HG03135 (cell line): Measurements from ENCODE around the gene ZBTB16.

Experiments
- ATAC-seq: cut with Tn5 transposase; IDR thresholded peaks from one replicate; pipeline ENCODE4 v1.9.1; 2021; ENCODE audit warnings: mild to moderate bottlenecking, moderate library complexity; ENCODE audit not compliant: unreplicated experiment

The ZBTB16 gene

GRCh38 chr11:114232400-114233059 lies 173.0 kb downstream of the ZBTB16 start:
- ATAC-seq = no peak

GRCh38 chr11:114233755-114234154 lies 174.2 kb downstream of the ZBTB16 start:
- no peak for ATAC-seq

DNA sequence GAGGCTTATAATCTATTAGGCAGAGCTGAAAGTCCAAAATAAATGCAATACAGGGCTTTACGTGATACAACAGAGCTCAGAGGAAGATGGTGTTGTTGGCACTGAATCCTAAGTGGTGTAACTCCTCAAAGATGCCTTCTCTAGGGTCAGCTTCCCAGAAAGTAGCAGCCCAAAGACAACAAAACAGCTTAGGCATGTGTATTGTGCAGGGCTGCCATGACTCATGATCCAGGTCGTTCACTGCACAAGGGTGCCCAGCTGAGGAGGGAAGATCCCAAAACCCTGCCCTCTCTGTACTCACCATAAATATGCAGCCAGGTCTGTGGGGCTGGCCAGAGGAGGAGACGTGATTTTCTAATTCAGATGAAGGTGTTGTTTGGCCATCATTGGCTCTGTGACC lies 177.3 kb downstream of the ZBTB16 start:
- no peak for ATAC-seq

DNA sequence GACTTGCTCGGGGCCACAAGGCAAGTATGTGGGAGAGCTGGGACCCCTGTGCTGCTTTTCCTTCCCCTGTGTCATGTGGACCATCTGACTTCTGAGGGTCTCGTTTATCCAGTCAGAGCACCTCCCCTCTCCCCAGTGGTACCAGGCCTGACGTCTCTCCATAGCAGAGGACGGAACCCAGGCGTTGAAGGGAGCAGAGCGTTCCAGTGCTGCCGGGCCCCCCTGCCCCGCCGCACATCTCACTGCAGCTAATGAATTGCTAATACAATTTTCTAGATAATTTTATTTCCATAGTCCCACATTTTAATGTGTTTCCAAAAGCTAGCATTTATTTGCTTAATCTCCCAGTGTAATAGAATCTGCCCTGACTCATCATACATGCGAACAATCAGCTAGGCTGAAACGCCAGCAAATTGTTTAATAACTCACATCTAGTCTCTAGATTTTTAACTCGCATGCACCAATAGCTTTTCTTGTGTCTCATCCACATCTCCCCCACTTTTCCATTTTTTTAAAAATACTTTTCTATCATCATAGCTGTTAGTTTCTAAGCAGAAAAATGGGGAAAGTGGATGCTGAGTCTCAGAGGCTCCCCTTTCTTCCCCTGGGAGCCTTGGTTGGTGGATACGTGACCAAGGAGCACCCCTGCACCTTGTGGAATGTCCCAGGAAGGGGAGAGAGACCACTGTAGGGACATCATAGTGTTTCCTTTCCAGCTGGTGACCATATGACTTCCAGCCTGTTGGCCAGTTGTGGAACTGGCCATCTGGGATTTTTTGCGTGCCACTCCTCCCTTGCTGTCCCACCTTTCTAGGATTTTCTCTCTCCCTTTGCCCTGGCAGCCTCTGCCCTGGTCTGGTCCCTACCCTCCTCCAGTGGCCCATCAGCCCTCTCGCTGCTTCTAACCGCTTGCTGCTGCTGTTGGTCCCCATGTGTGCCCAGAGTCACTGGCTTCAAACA lies 178.1 kb downstream of the ZBTB16 start:
- ATAC-seq = no peak

DNA sequence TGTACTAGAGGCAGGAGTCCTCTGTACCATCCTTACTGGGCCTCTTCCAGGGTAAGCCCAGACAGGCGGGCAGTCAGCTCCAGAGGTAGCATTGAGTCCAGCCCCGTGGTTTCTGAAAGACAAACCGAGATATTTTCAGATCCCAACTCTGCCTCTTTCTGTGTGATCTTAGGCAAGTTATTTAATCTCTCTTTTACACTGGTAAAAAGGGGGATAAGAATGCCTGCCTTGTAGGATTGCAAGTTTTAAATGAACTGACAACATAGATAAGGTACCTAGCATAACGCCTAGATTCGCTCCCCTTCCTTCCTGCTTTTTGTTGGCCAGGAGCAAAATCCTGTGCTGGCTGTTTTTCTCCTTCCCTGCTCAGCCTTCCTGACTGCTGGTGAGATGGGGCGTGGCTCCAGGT lies 180.2 kb downstream of the ZBTB16 start:
- ATAC-seq = no peak

GRCh38 chr11:114242032-114242431 lies 182.5 kb downstream of the ZBTB16 start:
- ATAC-seq = no peak

DNA sequence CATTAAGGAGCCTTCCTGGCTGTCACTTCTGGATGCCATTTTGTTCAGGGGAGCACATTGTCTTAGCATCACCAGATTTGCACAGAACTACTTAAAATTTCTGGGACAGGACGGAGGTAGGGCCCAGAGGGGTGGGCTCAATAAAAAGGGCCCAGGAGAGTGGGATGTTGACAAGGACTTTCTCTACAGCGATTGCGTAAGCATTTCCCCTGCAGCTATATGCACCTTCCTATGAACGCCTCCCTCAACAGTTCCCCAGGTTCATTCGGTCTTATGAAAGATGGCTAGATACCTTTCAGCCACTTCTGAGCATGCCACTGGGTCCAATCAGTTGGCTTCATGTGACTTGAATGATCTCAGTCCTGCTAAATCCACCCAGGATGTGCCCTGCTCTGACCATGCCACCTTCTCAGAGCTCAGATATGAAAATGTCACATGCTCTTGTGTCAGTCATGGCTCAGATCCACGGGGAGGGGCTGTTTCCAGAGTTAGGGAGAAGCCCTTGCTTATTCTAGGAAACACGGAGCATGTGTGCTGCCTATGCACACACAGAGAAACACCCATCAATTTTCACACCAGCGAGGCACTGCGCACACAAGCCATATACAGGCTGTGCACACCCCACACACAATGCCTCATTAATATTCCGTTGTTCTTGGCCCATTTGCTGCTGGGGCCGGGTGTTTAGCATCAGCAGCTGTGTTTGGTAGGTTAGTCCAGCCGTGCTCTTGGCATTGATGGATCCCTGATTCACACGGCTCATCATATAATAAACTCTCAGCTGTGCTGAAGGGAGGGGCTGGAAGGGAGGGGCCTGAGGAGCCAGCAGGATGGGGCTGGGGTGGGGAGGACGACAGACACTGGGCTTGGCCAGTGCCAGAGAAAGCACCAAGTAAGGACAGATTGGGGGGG lies 184.2 kb downstream of the ZBTB16 start:
- no peak for ATAC-seq

DNA sequence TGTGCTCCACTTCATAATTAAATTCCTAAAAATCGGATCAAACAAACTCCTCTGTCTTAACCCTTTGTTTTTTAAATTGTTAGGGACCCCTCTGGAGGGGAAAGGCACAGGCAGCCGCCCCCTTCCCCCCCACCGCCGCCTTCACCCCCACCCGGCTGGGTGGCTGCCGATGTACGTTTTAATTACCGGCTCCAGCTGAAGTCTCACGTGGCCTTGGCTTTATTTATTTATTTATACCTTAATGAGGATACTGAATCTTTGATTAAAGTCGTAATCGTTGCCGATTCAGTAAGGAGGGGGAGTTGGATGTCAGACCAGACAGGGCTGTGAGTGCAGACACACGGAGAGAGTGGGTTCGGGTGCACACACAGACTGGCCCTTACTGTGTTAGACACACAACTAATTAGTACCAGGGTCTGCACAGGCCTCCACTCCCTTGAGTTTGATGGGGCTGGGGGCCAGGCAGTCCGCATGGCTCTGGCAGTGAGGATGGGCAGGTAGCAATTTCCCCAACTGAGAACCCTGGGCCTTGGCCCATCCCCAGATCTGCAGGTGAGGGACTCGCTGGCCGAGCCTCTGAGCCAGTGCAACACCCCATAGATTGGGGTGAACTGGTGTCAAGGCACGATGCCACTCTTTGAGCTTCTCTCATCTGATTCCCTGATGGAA lies 185.3 kb downstream of the ZBTB16 start:
- no peak for ATAC-seq

DNA sequence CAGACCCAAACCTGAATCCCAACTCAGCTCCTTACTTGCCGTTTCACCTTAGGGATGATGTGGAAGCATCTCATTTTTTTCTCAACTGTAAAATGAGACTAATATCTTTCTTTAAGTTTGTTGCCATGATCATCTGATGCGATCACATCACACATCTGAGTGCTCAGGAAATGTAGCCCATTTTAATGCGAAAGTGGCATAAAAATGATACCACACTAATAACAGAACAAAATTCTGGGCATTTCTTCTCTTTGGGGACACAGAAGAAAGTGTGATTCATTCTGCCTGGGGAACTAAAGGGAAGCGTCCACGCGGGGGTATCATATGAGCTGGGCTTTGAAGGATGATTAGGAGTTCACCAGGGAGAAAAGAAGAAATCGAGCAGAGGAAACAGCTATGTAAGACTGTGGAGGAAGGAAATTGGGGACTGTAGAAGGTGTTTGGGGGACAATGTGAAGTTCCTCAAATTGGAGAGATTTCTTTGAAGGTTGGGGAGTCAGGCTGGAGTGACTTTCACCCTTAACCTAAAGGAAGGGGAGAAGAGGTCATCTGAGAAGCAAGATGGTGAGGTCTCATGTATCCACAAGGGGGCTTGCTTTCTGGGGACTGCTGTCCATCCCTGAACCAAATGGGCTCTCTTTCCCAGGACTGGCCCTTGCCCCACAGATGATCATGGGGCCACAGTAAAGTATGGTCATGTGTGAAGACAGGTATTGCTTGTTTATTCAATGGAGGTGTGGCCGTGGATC lies 187.0 kb downstream of the ZBTB16 start:
- ATAC-seq = no peak

- ATAC-seq = no peak
Observed at GRCh38 chr11:114247070-114247789, 187.7 kb downstream of the ZBTB16 start.

DNA sequence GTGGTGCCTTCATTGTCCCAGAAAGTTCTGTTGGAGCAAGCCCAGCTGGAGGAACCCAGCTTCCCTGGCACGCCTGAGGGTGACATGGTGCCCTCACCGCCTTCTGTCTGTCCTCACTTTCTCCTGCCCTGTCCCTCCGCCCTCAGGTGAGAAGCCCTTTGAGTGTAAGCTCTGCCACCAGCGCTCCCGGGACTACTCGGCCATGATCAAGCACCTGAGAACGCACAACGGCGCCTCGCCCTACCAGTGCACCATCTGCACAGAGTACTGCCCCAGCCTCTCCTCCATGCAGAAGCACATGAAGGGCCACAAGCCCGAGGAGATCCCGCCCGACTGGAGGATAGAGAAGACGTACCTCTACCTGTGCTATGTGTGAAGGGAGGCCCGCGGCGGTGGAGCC lies 190.7 kb downstream of the ZBTB16 start:
- no peak for ATAC-seq

DNA sequence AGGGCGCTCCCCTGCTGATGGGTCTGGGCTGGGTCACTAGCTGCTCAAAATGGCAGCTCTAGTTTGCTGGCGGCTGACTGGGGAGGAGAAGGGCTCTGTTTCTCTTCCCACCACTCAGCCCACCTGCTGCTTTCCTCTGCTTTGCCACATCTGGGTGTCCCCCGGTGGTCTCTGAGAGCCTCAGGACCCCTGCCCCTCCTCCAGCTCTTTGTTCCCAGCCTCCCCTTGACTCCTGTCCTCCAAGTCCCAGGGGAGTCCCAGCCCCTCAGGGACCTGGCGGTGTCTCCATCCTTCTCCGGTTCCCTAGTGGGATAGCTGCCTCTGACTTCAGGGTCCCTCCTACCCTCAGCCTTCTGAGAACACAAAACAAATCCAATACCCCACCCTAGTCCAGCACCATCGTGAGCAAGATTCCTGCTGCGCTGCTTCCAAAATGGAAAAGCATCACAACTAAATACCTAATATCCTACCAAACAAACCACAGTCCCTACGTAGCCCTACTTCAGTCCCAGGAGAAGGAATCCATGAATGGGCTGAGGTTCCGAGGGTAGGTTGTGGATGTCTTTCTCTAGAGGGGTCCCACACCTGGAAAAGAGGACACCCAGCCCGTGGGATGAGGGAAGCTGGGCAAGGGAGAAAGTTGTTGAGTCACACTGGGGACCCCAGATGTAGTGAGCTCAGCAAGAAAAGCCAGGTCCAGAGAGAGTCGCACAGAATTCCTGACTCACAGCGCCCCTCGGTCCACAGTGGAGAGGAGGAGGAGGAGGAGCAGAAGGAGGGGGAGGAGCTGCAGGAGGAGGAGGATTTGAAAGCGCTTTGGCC lies 191.7 kb downstream of the ZBTB16 start:
- ATAC-seq = no peak

- no peak for ATAC-seq
Observed at GRCh38 chr11:114251815-114252337, 192.4 kb downstream of the ZBTB16 start.

DNA sequence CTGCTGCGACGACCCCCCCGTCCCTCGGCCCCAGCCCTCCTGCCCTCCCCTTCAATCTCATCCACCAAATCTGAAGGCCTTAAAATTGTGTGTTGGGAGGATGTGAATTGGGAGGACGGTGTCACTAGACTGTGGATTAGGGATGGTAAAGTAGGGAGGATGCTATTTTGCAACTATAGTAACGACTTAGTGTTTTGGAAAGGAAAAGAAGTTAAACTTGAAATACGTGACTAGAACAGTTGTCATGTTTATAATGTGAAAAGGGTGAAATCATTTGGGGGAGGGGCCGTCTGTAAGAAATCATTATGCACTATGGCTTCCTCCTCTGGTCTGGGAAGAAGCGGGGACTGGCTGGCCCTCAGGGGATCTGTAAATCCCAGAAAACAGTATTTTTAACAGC lies 193.3 kb downstream of the ZBTB16 start:
- ATAC-seq = no peak

DNA sequence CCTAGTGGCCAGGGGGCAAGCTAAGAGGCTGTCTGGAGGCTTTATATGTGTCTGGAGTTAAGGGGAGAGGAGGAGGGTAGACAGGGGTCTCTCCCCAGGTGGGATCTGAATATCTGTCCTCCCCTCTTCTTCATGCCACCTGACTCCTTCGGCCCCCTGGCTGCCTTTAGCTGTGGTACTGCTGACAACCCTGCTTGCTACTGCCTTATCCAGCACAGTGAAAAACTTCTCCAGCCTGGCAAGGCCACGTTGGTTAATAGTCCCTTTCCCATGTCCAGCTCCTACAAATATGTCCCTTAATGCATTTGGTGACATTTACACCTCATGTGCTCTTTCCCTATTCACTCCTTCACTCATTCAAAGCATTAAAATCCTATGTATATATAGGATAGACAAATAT lies 194.3 kb downstream of the ZBTB16 start:
- no peak for ATAC-seq

DNA sequence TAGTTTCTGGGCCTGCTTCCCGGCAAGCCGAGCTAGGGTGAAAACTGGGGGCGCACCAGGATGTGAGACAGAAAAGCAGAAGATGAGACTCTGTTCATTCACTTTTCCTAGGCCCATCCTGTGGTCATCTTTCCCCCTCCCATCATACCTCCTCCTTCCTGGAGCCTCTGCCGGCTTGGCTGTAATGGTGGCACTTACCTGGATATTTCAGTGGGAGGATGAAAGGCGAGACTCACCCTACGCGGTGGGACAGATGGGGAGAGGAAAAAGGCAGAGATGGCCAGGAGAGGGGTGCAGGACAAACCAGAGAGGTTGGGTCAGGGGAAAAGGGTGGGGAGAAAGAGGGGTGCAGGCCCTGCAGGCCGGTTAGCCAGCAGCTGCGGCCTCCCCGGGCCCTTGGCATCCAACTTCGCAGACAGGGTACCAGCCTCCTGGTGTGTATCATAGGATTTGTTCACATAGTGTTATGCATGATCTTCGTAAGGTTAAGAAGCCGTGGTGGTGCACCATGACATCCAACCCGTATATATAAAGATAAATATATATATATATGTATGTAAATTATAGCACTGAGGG lies 195.1 kb downstream of the ZBTB16 start:
- no peak for ATAC-seq

GRCh38 chr11:114255289-114255688 lies 195.8 kb downstream of the ZBTB16 start:
- ATAC-seq = no peak
